ENCODE measurements around the gene GABRR3. TPM values are rescaled to one million over a fixed set of nuclear protein-coding genes. Genes with fewer than 3 reads are reported as not detected.

GABRR3 gene
- total RNA-seq, 1 experiment from 2014 or later, result not detected

DNA sequence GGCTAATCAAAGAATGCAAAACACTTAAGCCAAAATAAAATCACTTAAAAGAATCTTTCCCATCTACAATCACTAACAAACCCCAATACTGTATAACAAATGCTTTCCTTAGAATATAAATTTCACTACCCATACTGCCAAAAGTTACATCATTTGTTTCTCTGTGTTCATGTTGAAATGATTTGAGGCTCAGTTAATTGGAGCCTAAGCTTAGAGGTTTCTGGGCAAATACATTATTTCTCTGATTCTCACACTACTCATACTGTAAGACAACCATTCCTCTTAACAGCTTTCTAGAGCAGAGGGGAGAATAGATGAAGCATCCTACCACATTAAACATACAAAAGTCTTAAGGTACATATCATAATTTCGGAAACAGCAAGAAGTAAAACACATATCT is 65.0 kb downstream of the GABRR3 start:
- no peak for DNase-seq (ENCODE audit: low read depth)
- in situ Hi-C loops (cut with HindIII; ENCODE audit: low pct_unique_long_range_greater_than_20kb, low sequenced_read_pairs), result no loop called here

DNA sequence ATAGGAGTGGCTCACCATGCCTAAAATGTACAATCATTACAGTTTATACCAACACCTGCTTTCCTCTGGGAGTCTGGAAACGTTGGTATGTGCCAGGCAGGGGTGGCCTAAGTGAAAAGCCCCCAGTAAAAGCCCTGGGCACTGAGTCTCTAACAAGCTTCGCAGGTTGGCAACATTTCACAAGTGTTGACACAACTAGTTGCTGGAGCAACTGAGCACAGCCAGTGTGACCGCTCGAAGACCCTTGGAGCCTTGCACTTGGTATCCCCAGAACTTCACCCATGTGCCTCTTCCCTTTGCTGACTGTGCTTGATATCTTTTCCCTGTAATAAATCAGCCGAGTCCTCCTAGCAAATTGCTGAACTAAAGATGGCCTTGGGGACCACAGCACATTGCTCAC is 65.6 kb downstream of the GABRR3 start:
- DNase-seq (ENCODE audit: low read depth), result no peak
- in situ Hi-C loops (cut with HindIII; ENCODE audit: low pct_unique_long_range_greater_than_20kb, low sequenced_read_pairs), result no loop called here

DNA sequence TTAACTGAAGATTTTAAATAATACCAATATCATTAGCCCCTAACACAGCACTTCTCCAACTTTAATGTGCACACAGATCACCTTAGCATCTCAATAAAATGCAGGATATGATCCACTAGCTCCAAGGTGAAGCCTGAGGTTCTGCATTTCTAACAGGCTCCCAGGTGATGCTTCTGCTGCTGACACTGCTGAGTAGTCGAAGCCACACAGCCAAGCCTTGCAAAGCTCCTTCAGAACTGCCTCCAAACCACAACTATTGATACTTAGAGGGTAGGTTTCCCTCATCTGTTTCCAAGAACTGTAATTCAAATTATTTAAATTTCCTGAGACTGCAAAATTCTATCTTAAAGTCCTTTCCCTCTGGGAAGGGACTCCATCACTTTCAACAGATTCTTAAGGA is 66.7 kb downstream of the GABRR3 start:
- in situ Hi-C loops (cut with HindIII; ENCODE audit: low pct_unique_long_range_greater_than_20kb, low sequenced_read_pairs), result no loop called here
- DNase-seq (ENCODE audit: low read depth), result no peak

GRCh38 chr3:97967966-97968365 is 67.1 kb downstream of the GABRR3 start:
- in situ Hi-C loops (cut with HindIII; ENCODE audit: low pct_unique_long_range_greater_than_20kb, low sequenced_read_pairs), result no loop called here
- no peak for DNase-seq (ENCODE audit: low read depth)

- in situ Hi-C loops (cut with HindIII; ENCODE audit: low pct_unique_long_range_greater_than_20kb, low sequenced_read_pairs), result no loop called here
- no peak for DNase-seq (ENCODE audit: low read depth)
These were observed 73.9 kb downstream of the GABRR3 start for GRCh38 chr3:97960993-97961766.

DNA sequence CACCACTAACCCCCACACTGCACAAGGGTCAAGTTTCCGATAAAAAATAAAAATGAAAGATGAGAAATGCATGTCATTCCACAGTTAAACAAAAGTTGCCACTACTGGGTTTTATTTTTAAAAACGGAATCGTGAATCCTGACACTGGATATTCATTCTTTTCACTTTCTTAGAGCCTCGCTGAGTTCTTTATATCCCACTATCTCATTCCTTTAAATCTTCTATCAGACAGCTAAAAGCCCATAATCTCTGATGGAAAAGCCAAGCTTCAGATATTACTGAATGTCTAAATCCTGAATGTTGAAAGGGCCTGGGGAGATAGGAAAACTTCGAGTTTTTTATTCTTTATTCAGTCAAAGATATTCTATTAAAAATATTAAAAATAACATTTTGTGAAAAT is 74.6 kb downstream of the GABRR3 start:
- in situ Hi-C loops (cut with HindIII; ENCODE audit: low pct_unique_long_range_greater_than_20kb, low sequenced_read_pairs), result no loop called here
- no peak for DNase-seq (ENCODE audit: low read depth)

DNA sequence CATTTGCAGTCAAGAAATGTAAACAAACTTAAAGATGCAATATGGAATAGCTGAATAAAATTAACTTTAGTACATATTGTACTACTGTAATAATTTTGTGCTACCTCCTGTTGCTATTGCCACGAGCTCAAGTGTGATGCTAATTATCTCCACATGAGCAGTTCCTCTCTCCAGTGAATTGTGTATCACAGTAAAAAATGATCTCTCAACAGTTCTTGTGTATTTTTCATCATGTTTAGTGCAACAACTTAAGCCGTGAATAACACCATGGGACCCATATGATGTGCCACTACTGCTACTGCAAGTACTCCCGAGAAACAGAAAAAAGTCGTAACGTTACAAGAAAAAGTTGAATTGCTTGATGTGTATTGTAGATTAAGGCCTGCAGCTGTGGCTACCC is 75.2 kb downstream of the GABRR3 start:
- no peak for DNase-seq (ENCODE audit: low read depth)
- in situ Hi-C loops (cut with HindIII; ENCODE audit: low pct_unique_long_range_greater_than_20kb, low sequenced_read_pairs), result no loop called here

DNA sequence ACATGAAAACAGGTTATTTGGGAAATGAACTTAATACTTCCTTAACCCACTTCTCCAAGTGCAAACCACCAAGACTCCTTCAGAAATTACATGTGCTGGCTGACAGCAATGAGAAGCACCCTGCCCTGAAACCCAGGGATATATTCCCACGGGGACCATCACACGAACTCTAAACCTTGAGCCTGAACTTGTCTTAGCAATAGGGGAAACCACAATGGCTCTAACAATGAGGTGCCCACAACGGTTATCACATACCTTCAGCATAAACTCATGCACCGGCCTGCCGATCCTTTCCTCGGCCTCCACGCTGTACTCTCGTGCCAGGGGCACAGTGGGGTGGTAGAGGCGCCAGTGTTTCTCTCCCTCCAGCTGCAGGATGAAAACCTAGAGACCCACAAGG is 76.3 kb downstream of the GABRR3 start:
- in situ Hi-C loops (cut with HindIII; ENCODE audit: low pct_unique_long_range_greater_than_20kb, low sequenced_read_pairs), result no loop called here

GRCh38 chr3:97958396-97958795 is 76.7 kb downstream of the GABRR3 start:
- in situ Hi-C loops (cut with HindIII; ENCODE audit: low pct_unique_long_range_greater_than_20kb, low sequenced_read_pairs), result no loop called here
- no peak for DNase-seq (ENCODE audit: low read depth)

More for the DNA sequence above, 76.3 kb downstream of the GABRR3 start:
- no peak for DNase-seq (ENCODE audit: low read depth)

DNA sequence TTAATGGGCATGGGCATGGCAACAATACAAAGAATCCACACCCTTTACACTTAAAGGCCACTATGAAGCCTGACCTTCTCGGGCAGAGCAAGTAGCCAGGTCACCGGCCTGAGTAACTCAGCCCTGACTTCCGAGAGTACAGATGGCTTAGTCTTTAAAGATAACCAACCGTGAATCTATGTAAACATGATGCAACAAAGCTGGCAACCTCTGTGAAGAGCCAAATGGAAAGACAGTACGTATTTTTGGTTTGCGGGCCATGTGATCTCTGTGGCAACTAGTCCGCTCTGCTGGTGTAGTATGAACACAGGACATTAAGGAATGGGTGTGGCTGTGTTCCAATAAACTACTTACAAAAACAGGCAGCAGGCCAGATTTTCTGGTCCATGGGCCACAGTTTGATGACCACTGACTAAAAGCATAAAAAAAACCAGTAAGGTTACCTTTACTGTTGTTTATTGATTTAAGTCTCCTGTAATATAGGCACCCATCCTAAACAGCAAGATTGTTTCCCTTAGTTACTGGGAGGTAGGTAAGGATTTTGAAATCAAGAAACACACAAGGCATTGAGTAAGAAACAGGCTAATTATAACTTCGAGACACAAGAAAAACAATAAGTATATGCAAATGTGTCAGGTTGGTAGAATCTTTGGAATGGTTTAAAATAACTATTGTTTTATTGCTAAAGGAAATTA is 77.4 kb downstream of the GABRR3 start:
- peak; percentile 94 for DNase-seq (ENCODE audit: low read depth)

GRCh38 chr3:97956051-97956450 is 79.1 kb downstream of the GABRR3 start:
- no peak for DNase-seq (ENCODE audit: low read depth)
- in situ Hi-C loops (cut with HindIII; ENCODE audit: low pct_unique_long_range_greater_than_20kb, low sequenced_read_pairs), result no loop called here

More for the DNA sequence above, 77.4 kb downstream of the GABRR3 start:
- in situ Hi-C loops (cut with HindIII; ENCODE audit: low pct_unique_long_range_greater_than_20kb, low sequenced_read_pairs), result no loop called here

DNA sequence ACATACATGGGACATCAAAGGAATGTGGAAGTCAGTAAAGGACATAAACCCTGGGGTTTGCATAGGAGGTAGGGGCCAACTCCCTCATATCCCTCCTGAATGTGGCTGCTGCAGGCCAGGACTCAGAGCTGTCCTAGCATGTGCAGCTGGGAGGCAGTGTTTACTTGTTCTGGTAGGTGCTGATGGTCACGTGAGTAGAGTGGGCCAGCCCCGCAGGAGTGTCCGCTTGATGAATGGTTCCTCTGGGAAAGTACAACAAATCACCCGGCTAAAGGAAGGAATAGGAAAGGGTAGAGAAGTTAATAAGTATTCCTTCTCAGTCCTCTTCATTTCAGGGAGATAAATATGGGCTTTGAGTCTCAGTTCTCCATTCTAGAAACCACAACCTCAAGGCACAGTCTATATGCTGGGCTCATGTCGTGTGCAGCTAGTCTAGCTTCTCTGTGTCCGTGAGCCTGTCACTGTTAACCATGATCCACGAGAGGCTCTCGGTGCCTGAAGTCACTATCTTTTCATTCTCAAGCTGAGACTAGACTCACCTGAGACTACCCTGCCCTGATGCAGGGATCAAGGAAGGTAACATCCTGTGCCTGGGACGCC is 80.8 kb downstream of the GABRR3 start:
- in situ Hi-C loops (cut with HindIII; ENCODE audit: low pct_unique_long_range_greater_than_20kb, low sequenced_read_pairs), result no loop called here
- DNase-seq (ENCODE audit: low read depth), result no peak

DNA sequence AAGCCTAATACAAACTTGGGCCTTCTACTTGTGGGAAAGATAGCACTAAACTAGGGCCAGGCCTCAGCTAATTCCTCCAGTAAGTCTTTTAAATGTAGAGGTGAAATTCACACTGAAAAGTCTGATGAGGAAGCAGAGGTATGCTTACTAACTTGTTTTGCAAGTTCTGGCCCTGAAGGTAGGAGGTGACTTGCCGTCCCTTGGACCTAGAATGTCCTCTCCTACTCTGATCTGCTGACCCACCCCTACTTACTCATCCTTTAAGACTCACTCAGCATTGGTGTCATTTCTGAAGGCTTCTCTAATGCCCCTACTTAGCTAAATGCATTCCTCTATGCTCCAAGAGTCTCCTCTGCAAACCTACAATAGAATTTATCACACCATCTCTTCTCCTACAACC is 82.2 kb downstream of the GABRR3 start:
- DNase-seq (ENCODE audit: low read depth), result no peak
- in situ Hi-C loops (cut with HindIII; ENCODE audit: low pct_unique_long_range_greater_than_20kb, low sequenced_read_pairs), result no loop called here

GRCh38 chr3:97952280-97952679 is 82.8 kb downstream of the GABRR3 start:
- no peak for DNase-seq (ENCODE audit: low read depth)
- in situ Hi-C loops (cut with HindIII; ENCODE audit: low pct_unique_long_range_greater_than_20kb, low sequenced_read_pairs), result no loop called here

DNA sequence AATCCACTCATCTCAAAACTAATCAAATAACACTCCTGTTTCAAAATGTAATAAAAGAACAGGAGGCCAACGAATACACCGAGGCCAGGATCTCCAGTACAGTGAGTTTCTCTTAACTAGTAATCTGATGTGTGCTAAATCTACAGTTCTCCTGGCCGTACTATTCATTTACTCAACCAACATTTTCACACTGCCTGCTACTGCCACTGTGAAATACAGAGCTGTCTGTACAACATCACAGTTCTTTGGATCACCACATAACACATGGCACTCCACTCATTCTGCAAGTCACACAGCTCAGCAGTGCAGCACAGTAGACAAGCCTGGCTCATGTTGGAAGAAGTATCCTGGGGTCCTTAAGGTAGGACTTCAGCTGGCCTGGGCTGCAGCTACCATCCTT is 84.8 kb downstream of the GABRR3 start:
- in situ Hi-C loops (cut with HindIII; ENCODE audit: low pct_unique_long_range_greater_than_20kb, low sequenced_read_pairs), result no loop called here
- DNase-seq (ENCODE audit: low read depth), result no peak

DNA sequence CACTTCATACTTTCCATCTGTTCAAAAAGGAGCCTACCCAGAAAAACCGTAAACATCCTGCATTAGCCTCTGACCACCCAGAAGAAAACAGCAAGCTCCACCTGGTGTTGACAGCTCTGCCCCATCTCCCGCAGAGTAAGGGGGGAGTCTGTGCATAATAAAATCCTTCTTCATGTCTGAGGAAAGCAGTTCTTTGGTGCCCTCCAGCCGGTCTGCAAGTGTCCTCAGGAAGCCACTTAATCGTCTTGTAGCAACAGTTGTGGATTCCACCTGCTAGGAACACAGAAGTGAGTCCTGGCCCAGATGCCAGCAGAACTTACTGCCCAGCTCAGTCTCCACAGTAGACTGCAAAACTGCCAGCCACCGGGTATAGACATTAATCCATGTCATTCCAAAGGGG is 85.4 kb downstream of the GABRR3 start:
- DNase-seq (ENCODE audit: low read depth), result no peak
- in situ Hi-C loops (cut with HindIII; ENCODE audit: low pct_unique_long_range_greater_than_20kb, low sequenced_read_pairs), result no loop called here

- in situ Hi-C loops (cut with HindIII; ENCODE audit: low pct_unique_long_range_greater_than_20kb, low sequenced_read_pairs), result no loop called here
- DNase-seq (ENCODE audit: low read depth), result no peak
These were observed 86.0 kb downstream of the GABRR3 start for GRCh38 chr3:97949110-97949485.

DNA sequence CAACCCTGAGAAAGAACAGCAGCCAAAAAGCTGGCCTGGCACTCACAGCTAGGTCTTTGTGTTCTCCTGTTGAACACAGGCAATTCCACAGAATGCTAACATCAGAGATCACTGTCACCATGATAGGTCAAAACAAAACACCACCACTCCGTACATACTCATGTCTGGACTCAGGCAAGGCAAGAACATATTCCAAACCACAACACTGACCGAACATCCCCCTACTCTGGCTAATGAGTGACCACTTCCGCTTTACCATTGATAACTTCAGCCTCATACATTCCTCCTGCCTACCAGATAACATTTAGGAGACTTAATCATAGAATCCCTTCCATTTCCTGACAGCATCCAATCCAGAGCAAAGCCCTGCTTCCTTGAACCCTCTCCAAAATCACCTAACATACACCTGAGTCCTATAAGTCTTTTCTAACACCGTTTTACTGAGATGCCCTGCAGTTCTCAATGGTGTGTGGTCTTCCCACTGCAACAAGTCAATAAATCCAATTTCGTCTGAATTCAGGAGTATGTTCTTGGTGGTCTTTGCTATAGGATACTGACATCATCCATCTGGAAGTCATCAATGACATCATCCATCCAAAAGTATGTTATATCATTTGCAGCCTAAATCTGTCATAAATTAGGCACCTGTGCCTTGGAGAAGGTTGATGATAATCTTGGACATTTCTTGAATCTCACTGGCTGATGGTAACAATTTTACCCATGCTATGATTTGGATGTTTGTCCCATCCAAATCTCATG is 86.6 kb downstream of the GABRR3 start:
- in situ Hi-C loops (cut with HindIII; ENCODE audit: low pct_unique_long_range_greater_than_20kb, low sequenced_read_pairs), result no loop called here
- no peak for DNase-seq (ENCODE audit: low read depth)
